Activated CD4-positive, alpha-beta T cell treated with anti-CD3 and anti-CD28 coated beads, Interleukin-10, Interleukin-2, amounts not matched to agents 100 ng/mL and 50 ng/mL, durations not matched to agents 16 hours and 8 hours (primary cell): ENCODE results near the gene GPC5.
"Not testable (repeated sequence)": the region's sequence is repeated elsewhere in the genome, so short reads cannot be mapped to it uniquely, and the experiment has no call there.

ENCODE experiments used
- DNase-seq: peaks from one replicate; pipeline ENCODE4 v3.0.0-alpha.2; 2020

GPC5 gene

GRCh38 chr13:91370501-91370900 lies 27.9 kb upstream of the GPC5 start:
- DNase-seq, result no peak

DNA sequence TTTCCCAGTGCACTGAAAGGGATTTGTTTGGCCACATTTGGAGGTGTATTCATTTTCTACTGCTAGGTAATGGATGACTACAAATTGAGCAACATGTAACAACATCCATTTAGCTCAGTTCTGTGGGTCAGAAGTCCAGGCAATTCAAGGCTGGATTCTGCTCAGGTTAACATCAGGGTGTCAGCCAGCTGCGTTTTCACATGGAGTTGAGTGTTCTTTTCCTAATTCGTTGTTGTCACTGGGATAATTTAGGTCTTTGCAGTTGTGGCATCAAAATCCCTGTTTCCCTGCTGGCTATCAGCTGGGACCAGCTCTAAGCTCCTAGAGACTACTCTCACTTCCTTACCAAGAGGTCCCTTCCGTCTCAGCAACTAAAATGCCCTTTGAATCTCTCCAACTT lies 25.5 kb upstream of the GPC5 start:
- no peak for DNase-seq

DNA sequence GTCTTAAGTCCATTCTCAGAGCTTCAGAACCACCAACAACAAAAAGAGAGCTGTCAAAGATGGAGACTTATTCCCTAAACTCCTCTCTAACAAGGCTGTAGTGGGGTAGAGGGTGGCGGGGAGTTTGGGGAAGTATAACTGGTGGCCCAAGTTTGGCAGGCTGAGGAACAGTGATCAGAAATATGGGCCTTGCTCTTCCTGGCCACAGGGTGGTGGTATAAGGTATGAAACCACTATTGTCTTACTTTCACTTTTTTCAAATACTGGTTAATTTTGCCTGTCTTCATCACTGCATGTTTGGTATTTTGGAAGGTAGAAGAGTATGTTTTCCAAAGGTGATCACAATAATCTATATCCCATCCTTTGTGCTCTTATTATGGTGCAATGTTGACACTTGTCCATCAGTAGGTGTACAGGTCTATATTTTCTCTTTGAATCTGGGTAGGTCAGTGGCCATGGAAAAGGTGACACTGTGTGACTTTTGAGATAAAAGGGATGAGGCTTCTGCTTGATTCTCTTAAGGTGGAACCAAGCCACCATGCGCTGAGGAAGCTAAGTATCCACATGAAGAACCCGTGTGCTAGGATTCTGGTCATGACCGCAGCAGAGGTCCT lies 23.2 kb upstream of the GPC5 start:
- DNase-seq, result no peak

GRCh38 chr13:91381371-91381770 lies 17.1 kb upstream of the GPC5 start:
- no peak for DNase-seq

DNA sequence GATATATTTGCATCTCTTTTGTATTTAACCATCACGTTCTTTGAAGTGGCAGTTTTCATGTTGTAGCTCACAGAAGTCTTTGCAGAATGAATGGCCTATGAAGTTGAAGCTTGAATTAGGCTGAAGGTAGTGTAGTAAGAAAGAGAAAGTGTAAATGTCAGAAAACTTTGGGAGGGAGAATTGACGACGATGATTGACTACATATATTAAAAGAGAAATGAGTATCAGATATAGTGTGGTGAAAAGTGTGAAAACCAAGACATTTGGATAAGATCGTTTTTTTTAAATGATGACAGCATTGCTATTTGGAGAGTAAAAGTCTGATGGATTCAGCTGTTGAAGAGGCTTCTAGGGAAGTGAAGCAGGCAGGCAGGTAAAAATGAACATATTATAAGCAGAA lies 14.6 kb upstream of the GPC5 start:
- DNase-seq, result no peak

- DNase-seq, result no peak
Measured at GRCh38 chr13:91384896-91385295, 13.5 kb upstream of the GPC5 start.

DNA sequence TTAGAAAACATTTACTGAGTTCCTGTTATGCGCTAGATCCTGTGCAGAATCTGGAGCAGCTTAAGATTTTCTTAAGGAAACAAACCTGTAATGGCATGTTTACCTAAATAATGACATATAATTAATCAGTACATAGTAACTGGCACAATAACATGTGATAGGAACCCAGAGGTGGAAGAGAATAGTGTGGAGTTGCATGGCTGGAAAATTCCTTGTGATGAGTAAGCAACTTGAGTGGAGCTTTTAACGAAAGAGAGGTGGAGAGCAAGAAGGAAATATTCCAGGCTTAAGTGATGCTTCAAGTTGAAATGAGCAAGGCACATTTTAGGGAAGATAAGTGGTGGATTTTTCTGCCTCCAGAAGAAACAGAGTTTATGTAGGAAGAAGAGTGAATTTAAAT lies 9.2 kb upstream of the GPC5 start:
- DNase-seq, result no peak

DNA sequence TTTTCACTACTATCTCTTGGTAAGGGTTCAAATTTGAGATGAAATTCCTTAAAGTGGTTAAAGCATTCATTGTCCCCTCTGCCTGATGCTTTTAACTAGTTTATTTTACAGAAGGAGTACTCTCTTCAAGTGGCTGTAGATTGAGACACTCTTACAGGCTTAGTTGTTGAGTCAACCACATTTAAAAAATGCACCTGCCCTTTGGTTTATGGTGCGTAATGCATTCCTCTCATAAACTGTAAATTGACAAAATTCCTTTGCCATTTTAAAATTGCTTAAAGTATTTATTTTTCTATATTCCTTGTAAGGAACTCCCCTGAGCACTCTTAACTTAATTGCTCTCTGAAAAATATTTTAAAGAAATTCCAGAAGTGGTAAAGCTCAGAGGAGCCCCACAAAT lies 826 bp upstream of the GPC5 start:
- no peak for DNase-seq

GRCh38 chr13:91399189-91400062 lies 1.0 kb downstream of the GPC5 start:
- DNase-seq, result no peak

- no peak for DNase-seq
Measured at GRCh38 chr13:91400063-91400399, 1.6 kb downstream of the GPC5 start.

- DNase-seq, result no peak
Measured at GRCh38 chr13:91400671-91401070, 2.2 kb downstream of the GPC5 start.

- no peak for DNase-seq
Measured at GRCh38 chr13:91401920-91402319, 3.5 kb downstream of the GPC5 start.

DNA sequence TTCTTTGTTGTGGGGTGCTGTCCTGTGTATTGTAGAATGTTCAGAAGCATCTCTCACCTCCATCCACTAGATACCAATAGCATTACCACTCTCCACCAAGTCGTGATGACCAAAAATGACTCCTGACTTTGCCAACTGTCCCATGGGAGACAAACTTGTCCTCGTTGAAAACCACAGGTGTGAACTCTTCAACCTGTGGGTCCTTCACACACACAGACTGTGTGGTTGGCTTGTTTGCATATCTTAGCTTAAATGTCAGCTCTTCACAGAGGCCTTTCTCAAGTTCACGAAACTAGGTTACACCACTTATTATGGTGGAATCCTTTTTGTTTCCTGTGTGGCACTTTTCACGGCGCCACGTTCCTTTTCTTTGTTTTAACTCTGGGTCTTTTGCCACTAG lies 6.8 kb downstream of the GPC5 start:
- no peak for DNase-seq

DNA sequence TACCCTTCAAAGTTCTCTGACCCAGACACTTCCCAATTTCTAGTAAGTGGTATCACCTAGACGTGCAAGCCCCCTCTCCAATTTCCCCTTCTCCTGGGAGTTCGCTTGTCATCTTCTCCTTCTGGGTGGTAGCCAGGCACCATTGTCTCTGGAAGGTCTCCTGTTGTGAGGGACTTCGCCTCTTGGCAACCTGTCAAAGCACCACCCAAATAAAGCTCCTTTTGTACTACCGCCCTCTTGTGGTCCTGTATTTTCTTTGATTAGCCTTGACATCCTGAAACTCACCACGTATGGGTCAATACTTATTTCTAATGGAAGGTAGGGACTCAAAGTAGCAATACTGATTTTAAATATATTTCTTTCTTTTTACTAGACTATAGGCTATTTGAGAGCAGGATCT lies 8.2 kb downstream of the GPC5 start:
- DNase-seq, result peak; percentile 58

GRCh38 chr13:91408971-91409370 lies 10.6 kb downstream of the GPC5 start:
- DNase-seq, result no peak

DNA sequence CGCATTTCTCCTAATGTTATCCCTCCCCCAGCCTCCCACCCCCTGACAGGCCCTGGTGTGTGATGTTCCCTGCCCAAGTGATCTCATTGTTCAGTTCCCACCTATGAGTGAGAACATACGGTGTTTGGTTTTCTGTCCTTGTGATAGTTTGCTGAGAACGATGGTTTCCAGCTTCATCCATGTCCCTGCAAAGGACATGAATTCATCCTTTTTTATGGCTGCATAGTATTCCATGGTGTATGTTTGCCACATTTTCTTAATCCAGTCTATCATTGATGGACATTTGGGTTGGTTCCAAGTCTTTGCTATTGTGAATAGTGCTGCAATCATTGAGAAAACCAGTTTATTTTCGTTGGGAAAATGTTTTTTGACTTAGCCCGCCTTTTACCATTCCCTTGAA lies 18.2 kb downstream of the GPC5 start:
- not testable (repeated sequence) for DNase-seq

DNA sequence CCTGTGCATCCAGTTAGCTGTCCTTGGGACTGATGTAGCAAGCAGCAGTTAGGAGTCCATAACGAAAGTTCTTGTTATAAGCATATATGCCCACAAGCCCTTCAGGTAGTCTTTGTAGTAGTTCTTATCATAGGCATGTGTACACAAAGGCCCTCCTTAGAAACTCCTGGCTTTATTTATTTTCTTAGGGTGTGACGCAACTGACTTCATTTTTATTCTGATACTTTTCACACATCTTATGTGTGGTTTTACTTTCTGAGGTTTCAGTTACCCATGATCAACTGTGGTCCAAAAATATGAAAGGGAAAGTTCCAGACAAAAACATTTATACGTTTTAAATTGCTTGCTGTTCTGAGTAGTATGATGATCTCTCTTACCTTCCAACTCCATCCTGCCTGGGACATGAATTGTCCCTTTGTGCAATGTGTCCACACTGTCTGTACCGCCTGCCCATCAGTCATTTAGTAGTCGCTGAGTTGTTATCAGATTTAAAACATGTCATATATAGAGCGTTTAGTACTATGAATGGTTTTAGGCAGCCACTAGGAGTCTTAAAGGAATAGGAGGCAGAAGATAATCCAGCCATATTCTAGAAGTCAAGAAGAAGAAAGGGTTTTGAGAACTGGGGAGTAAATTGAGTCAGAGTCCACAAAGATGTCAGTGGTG lies 19.4 kb downstream of the GPC5 start:
- no peak for DNase-seq

DNA sequence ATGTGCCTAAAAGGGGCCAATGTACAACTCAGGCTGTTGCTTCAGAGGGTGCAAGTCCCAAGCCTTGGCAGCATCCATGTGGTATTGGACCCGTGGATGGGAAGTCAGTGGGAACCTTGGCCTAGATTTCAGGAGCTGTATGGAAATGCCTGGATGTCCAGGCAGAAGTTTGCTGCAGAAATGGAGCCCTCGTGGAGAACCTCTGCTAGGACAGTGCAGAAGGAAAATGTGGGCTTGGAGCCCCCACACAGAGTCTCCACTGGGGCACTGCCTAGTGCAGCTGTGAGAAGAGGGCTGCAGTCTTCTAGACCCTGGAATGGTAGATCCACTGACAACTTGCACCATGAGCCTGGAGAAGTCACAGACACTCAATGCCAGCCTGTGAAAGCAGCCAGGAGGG lies 28.5 kb downstream of the GPC5 start:
- no peak for DNase-seq

- DNase-seq, result not testable (repeated sequence)
Measured at GRCh38 chr13:91438674-91439073, 40.3 kb downstream of the GPC5 start.

DNA sequence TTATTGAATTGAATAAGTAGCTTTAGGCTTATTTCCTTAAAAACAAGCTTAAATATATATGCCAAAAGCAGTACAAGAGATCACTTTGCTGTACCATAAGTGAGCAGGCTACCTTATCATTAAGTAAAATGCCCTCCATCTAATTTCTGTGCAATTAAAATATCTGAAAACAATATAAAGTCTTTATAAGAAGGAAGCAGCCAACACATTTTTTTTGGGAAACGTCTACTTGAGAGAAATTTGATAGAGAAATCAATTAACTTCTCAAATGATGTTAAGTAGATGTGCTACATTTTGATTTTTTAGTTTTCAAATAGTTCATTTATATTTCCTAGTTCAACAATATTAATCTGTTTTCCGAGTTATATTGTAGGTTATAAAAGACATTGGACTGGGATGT lies 52.5 kb downstream of the GPC5 start:
- no peak for DNase-seq

- DNase-seq, result no peak
Measured at GRCh38 chr13:91454666-91455065, 56.2 kb downstream of the GPC5 start.

- no peak for DNase-seq
Measured at GRCh38 chr13:91456837-91457236, 58.4 kb downstream of the GPC5 start.

DNA sequence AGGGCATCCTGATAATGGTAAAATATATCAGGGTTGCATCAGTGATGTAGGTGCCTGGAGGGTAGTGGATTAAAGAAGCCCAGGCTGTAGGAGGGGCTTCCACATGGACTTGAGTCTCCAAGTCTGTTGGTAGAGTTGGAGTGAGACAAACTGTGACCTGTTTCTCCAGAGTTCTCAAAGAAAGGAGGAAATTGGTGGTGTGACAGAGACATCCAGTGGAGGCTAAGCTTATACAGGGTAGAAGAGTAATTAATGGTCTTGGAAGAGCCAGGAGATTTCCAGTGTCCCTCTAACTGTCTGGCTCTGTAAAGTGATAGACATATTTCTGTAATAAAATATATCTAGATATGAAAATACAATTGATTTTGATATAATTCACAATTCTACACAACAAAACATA lies 61.1 kb downstream of the GPC5 start:
- no peak for DNase-seq

DNA sequence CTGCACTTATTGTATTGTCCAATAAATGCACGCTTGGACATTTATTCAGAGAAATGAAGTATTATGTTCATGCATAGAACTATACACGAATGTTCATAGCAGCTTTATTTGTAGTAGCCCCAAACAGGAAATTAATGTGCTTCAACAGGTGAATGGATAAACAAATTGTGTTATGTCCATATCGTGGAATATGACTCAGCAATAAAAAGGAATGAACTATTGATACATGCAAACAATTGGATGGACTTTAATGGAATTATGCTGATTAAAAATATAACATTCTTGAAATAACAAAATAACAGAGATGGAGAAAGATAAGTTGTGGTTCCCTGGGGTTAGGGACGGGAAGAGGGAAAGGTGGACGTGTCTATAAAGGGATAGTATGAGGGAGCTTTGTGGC lies 65.9 kb downstream of the GPC5 start:
- DNase-seq, result no peak
